NOMO-1 treated with dmso at 0.1 percent for 144 hours (cell line): ENCODE data around the gene EPHA5.

Experiments used
- DNase-seq: peaks from one replicate; lab custom pipeline; 2025; ENCODE audit not compliant: unreplicated experiment; lab: John Stamatoyannopoulos, UW

Gene EPHA5

DNA sequence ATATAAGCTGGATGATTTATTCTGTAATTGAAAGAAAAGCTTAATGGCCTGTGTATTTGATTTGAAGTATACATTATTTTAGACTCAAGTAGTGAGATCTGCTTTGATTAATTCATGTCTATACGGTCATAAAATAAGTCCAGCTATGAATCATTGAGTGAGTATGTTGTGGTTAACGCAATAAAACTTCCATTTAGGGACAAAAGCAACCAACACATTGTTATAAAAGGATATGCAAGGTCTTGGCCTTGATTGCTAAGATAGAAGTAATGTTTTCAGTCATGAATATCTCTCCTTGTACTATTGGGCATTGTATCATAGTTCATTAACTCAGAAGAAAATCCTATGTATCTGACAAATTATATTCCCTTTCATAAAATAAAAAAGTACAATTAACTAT, 162.1 kb downstream of the EPHA5 start:
- no peak for DNase-seq

DNA sequence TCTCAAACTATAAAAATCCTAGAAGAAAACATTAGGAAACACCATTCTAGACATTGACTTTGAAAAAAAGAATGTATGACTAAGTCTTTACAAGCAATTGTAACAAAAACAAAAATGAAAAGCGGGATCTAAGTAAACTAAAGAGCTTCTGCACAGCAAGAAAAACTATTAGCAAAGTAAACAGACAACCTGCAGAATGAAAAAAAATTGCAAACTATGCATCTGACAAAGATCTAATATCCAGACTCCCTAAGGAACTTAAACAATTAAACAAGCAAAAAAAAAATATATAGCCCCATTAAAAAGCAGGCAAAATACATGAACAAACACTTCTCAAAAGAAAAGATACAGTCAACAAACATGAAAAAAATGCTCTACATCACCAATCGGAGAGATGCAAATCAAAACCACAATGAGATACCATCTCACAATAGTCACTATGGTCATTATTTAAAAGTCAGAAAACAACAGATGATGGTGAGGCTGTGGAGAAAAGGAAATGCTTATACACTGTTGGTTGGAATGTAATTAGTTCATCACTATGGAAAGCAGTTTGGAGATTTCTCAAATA, 168.1 kb downstream of the EPHA5 start:
- no peak for DNase-seq

GRCh38 chr4:65498606-65499005, 171.7 kb downstream of the EPHA5 start:
- no peak for DNase-seq

GRCh38 chr4:65495439-65495838, 174.8 kb downstream of the EPHA5 start:
- DNase-seq, result no peak

DNA sequence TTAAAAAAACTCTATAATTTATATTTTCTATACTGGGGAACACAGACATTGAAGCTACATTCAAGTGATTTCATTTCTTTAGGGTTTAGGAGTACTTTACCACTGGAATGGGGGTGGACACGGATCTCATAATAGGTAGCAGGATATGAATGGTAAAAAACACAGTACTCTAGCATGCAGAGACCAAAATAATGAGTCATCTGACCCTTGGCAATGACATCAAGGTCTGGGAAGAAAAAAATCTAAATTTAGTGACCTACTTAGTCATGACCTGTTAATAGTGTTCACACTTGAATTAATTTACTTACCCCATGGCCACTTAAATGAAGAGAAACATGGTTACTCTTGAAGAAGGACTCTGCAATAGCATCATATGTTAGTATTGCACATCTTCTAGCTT, 187.9 kb downstream of the EPHA5 start:
- DNase-seq, result no peak

- no peak for DNase-seq
Observed at GRCh38 chr4:65472531-65472930, 197.8 kb downstream of the EPHA5 start.

GRCh38 chr4:65467068-65467680, 203.1 kb downstream of the EPHA5 start:
- DNase-seq, result no peak

DNA sequence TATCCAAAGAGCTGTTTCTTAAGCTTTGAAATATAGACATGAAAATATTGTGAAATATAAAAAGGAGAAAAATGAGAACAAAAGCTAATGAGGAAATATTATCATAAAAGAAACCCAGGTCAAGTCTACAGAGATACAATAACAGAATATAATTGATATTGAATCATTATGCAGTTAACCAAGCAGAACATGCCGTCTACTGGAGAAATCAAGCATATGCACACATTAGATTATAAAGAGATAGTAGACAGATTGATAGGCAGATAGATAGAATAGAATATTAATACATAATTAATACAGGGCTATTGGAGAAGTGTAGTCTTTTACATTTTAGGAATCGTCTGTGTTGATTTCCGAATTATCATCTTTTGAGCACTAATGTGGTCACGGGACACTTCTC, 208.5 kb downstream of the EPHA5 start:
- DNase-seq, result no peak

DNA sequence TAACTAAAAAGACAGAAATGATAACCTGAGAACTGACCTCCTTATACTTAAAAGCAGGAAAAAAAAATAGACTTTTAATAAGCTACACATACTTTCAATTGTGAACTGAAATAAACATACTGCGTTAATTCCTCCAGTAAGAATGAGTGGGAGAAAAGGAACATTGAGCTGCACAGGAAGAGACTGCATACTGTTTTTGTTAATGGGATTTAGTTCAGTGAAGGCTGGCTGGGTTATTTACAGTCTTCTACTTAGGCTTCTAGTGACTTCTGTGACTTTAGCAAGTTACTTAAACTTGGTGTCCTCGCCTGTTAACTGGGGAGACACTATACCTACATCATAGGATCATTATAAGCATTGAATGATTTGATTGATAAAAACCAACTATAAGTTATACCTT, 213.3 kb downstream of the EPHA5 start:
- no peak for DNase-seq

GRCh38 chr4:65456579-65456978, 213.7 kb downstream of the EPHA5 start:
- no peak for DNase-seq

DNA sequence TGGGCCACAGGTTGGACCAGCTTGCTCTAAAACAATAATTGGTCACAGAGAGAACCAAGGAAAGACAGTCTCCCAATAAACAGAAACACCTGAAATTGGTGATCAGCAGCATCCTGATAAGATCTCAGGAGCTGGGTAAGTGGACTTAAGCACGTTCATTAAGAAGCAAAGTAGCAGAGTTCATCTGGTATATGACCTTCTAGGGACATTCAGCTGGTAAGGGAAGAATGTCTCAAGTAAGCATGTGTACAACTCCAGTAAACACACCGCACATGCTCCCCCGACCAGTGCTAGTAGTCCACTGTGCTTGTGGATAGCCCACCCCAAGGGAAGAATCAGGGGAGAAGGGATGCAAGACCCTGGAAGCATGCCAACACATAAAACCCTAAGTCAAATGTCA, 216.9 kb downstream of the EPHA5 start:
- DNase-seq, result no peak

GRCh38 chr4:65450899-65451298, 219.4 kb downstream of the EPHA5 start:
- DNase-seq, result no peak

DNA sequence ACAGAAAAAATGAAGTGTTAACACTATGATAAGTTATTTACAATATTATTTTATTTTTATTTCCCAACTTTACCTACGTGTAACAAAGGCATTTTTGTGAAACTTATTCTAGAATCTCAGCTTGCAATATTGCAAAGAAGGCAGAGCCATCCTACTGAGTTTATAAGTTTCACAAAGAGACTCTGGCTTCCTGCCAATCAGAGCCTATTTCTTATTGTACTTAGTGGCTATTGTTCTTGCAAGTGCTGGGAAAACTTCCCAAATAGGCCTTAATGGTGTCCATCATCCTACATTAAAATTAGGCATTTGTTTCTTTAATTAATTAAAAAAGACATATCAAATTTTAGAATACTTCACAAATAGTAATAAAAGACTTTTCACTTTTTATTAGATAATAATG, 233.2 kb downstream of the EPHA5 start:
- no peak for DNase-seq

DNA sequence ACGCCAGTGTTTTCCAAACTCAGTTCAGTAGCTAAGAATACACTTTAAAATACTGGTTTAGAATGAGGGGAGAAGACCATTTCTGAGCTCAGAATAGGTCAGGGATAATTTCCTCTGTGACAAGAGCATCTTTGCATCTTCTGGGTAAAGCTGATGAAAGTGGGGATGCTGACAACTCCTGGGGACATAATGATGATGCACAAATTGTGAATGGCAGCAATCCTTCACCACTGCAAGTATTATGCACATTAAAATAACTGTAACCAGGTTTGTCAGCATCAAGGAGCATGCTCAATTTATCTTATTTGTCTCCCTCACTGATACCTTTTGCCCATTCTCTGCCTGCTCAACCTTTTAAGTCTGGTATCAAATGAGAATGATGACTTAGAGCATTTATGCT, 248.2 kb downstream of the EPHA5 start:
- DNase-seq, result no peak

- DNase-seq, result no peak
Observed at GRCh38 chr4:65420036-65420435, 250.3 kb downstream of the EPHA5 start.

GRCh38 chr4:65416891-65417290, 253.4 kb downstream of the EPHA5 start:
- DNase-seq, result no peak

DNA sequence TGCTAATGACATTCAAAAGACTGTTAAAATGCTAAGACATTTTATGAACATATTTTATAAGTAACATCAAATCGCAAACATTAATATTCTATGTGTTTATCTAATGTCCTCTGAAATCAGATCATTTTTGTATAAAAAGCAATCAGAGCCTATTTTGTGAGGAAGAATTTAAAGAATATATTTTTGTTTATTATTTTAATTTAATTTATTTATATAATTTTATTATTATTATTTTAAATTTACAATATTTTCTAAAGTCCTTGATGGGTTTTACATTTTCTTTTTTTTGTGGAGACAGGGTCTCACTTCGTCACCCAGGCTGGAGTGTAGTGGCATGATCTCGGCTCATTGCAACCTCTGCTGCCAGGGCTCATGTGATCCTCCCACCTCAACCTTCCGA, 262.8 kb downstream of the EPHA5 start:
- no peak for DNase-seq

GRCh38 chr4:65401083-65401482, 269.2 kb downstream of the EPHA5 start:
- no peak for DNase-seq

DNA sequence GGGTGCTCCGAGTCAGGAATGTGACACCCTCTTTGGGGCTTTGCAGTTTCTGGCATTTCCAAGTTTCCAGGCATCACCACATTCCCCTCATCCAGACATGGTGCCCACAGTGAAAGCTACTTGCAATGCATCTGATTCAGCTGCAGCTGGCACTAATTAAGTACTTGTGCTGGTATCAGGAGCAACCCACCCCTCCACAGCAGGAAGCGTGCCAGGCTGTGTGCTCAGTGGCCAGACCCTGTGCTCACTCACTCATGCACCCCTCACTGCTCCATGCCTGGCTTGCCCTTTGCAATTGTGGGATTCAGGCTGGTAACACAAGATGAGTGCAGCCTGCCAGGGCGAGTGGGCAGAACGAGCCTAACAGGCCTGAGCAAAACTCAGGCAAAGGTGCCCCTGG, 271.2 kb downstream of the EPHA5 start:
- no peak for DNase-seq

- DNase-seq, result no peak
Observed at GRCh38 chr4:65393078-65393477, 277.2 kb downstream of the EPHA5 start.

GRCh38 chr4:65392488-65392887, 277.8 kb downstream of the EPHA5 start:
- no peak for DNase-seq

DNA sequence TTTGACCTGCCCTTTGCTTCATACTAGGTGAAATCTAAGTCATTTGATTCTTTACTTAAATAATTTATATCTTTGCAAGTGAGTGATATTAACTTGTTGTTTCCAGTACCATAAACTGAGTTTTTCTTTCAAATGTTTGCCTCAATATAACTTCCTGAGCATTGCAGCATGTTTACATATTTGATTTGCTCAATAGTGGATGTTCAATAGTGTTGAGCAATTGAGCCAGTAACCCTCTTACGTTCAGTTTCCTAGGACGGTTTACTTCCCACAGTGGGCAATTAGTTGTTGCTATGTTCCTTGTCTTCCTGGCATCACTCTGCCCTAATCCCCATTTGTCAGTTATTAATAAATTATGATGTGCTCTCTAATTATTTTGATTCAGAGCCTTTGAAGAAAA, 278.5 kb downstream of the EPHA5 start:
- no peak for DNase-seq

DNA sequence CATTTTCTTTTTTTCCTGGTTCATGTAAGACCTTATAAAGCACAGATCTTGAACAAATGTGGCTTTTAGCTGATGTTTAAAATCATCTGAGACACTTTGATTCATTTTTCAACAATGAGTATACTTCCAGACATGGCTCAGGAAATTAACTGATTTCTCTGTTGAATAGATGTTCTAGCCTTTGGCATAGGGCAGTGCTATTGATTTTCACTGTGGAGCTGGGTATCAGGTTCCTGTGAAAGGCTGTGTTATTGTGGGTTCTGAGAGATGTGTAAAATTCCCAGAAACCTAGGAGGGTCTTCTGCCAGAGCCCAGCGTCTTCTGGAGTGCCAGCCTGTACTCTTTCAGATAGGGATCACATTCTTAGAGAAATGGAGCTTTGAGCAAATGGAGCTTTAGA, 278.9 kb downstream of the EPHA5 start:
- no peak for DNase-seq
